GM21737 (cell line): ENCODE measurements around the gene FAM20A.

Experiments used
- ATAC-seq: cut with Tn5 transposase; IDR thresholded peaks from one replicate; pipeline ENCODE4 v1.9.1; 2021; ENCODE audit warnings: mild to moderate bottlenecking, moderate library complexity; ENCODE audit not compliant: unreplicated experiment

Gene FAM20A

DNA sequence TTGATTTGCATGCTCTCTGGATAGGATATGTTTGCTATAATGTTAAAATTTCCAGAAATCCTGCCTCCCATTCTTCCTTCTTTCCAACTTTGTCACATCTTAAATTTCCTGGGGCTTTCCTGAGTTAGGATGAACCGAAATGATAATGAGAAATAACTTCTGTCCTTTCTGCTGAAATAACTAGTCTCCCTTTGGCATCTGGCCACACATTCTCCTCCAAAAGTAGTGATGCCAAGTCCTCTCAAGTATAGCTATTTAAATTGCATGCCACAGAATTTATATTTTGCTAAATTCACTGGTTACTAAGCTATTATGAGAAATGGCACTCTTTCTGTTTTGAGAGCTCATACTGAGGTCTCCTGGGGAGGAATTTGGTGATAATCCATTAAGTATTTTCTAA is 30.6 kb downstream of the FAM20A start:
- no peak for ATAC-seq

DNA sequence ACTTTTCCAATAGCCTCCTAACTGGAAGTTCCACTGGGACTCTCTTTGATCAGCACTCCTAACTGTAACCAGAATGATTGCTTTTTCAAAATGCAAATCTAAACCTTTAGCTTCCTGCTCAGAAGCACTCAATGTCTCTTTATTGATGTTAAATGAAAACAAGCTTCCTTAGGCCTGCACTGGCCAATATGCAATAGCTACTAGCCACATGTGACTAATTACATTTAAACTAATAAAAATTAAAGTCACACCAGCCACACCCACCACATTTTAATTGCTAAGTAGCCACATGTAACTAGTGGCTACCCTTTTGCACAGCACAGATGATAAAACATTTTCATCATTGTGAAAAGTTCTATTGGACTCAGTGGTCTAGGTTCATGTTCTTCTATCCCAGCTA is 31.8 kb downstream of the FAM20A start:
- ATAC-seq, result no peak

DNA sequence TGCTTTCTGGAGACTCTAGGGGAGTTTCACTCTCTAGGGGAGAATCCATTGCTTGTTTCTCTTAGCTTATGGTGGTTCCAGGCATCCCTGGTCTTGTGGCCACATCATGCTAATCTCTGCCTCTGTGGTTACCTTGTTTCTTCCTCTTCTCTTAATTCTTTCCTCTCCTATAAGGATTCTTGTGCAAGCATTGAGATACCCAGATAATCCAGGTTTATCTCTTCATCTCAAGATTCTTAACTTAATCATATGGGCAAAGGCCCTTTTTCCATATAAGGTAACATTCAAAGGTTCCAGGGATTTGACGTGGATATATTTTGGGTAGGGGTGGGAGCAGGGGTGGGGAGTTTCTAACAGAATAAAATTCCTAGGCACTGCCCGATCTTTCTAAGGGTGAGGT is 32.6 kb downstream of the FAM20A start:
- ATAC-seq, result no peak

DNA sequence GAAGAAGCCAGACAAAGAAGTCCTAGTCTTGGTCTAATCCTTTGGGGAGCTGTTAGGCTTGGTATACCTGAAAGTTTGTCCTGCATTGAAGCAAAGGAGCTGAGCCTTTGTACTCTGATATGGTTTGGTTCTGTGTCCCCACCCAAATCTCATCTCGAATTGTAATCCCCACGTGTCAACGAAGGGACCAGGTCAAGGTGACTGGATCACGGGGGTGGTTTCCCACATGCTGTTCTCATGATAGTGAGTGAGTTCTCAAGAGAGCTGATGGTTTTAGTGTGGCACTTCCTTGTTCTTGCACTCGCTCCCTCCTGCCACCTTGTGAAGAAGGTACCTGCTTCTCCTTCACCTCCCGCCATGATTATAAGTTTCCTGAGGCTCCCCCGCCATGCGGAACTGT is 33.6 kb downstream of the FAM20A start:
- ATAC-seq, result no peak

DNA sequence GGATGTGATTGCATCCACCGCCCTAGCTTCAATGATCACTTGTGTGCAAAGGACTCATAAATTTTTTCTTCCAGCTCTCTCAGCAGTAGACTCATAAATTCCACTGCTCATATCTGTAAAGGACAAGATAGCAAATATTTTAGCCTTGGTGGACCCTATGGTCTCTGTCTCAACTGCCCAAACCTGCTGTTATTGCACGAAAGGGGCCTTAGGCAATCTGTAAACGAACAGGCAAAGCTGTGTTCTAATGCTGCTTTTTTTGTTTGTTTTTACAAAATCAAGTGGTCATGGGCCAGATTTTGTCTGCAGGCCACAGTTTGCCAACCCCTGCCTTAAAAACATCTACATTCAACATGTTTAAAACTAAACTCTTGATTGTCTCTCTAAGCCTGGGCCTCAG is 34.1 kb downstream of the FAM20A start:
- ATAC-seq, result no peak

DNA sequence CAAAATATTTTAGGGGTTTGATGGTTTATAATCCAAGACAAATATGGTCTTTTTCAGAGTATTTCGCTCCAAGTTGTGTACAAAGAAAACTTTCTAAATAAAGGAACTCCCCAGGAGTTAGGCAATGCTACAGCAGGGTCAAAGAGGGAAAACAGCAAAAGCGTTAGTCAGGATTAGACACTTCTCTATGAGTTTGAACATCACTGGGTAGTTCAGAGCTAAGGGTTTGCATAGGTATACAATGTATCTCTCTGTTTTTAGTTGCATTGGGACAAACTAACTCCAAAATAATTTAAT is 34.8 kb downstream of the FAM20A start:
- no peak for ATAC-seq

DNA sequence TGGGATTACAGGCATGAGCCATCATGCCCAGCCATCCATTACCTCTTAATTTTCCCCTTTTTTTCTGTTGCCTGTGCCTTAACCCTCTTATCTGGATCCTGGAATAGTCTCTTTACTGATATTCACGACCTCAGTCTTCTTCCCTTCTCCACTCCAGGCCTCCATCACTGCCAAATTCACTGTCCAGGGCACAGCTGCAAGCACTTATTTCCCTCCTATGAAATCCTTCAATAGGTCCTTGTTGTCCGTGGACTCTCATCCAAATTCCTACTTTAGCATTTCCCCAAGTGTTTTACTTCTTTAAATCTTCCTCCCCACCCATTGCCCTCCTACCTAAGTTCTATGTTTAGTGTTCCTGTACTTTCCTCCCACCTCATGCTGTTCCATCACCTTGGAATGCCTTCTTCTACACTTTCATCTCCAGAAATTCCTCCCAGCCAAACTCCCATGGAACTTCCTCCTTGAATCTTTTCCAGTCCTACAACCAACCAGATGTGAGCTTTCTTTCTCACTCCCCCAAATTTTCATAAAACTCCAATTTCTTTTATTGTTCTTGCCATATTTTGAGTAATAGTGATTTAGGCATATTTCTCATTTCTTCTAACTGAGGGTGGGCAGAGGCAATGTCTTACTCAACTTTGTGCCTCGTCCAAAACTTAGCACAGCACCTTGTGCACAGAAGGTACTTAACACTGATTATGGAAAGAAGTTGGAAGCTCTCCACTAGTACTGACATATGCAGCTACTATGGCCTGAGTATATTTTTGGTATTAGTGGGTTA is 35.3 kb downstream of the FAM20A start:
- ATAC-seq, result no peak

DNA sequence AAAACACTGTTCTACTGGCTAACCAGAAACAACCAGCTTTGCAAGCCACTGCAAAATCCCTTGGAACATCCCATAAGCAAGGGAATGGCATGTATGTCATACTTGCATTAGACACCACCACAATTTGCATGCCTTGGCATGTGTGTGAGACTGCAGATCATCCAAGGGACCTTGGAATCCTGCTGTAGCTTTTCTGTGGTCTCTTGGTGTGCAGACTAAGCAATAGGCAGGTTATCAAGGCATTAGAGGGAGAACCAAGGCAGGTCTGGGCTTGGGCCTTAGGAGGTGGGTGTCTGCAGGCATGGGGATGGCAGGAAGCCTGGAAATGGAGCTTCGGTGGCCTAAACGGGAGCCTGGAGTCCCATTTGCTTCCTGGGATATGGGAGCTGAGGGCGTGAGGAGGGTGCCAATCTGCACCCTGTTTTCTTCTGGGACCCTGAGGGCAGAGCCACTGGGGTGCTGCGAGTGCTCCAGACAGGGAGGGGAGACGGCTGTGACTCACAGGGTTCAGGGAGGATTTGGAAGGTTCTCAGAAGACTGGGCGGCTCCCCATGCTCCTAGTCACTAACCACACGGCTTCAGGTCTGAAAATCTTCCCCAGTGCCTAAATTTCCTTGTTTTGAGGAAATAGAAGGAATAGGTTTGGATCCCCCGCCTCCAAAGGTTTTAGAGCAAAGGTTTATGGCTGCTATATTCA is 36.6 kb downstream of the FAM20A start:
- no peak for ATAC-seq

DNA sequence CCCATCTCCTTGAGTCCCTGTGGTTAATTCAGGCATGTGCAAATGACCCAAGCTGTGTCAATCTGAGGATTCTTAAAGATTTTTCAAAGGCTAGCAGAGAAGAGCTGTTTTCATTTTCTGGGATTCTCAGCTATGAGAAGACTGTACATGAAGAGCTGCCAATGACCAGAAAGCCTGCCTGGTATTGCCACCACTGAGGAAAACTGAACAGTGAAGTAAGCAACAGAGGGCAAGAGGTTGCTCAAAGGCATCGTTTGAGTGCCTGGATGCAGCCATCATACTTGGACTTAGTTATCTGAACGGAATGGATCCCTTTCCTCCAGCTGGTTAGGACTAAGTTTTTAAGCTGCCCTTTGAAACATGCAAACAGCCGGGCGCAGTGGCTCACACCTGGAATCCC is 38.4 kb downstream of the FAM20A start:
- ATAC-seq, result no peak

DNA sequence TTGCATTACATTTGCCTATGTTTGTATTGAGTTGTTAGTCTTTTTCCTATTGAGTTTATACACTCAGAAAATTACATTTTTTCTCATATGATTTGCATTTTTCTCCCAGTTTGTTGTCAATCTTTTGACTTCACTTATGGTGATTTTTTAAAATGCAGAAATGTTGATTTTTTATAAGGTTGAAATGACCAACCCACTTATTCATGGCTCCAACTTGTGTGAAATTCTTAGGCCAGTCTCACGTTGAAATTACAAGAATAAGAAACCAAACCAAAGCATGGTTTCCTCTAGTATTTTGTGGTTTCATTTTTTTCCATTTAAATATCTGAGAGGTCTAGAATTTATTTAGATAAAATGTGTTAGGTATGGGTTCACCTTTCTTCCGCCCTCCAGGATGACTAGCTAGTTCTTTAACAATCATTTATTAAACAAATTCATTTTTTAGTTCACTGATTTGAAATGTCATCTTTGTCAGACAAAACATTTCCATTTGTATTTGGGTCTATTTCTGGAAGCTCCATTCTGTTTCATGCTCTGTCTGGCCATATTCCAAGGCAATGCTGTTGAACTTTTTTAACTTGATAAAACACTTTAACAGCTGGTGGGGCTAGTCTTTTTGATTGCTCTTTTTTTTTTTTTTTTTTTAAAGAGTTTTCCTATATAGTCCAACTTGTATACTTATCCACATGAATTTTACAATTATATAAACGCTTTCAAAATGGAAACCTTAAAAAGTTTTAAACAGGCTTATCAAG is 40.0 kb downstream of the FAM20A start:
- ATAC-seq, result no peak

DNA sequence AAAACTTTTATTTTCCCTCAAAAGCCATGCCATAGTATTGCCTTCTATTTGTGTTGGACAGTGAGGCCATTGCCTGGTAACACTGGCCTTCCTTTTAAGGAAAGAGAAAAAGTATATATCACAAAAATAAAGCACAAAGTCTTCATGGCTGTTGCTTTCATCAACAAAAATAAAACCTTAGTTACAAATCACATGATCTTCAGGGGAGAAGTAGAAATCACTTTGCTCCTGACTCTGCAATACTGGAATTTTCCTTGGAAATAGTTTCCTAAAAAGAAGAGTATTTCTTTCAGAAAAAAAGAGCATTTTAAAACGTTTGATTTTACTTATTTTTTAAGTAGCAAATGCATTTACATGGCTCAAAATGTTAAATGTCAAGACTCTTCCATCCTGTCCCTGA is 41.9 kb downstream of the FAM20A start:
- no peak for ATAC-seq

DNA sequence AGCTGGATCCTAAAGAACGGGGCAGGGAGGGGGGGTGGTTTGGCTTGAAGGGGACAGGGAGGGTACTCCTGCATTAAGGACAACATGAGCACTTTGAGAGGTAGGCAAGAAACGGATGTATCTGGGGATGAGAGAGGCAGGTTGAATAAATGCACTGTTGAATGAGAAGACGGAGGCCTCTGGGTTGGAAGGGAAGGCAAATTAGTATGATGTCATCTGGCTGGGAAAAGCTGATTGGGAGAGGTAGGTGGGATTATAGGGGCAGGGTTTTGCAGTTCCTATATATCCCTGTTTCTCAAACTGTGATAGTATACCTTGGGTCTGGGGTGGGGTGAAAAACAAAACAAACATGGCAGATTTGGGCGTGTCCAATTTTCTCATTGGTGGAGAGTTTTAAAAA is 44.6 kb downstream of the FAM20A start:
- ATAC-seq, result no peak

DNA sequence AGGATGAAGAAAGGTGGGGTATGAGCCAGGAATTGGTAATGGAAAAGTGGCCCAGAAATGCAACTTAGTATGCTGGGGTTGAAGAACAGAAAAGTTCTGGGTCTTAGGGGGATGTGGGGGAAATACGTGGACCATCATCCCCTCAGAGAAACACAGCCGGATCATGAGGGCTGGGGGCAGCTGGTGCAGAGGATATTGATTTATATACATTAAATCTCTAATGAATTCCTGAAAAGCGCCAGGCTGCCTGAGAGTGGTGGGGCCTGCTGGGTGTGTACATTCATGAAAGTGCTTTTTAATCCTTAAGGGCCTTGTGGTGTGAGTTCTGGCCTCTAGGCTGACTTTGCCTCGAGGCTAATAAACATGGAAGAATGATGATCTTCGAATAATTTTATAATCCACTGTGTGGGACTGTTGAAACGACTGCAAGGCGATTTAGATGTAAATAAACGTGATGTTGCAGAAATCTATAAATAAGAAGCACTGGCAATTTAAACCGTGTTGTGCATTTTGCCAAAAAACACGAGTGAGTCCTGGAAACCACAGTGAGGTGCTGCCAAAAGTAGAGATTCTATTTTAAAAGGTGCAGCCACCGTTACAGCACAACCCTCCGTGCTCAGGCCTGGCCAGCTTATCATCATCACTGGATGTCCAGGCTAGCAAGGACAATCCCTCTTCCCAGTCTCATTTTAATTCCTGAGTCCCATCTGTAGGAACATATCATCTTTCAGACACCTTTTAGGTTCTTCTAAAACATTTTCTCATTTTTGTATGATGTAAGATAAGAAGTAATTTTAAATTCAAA is 56.9 kb downstream of the FAM20A start:
- no peak for ATAC-seq

DNA sequence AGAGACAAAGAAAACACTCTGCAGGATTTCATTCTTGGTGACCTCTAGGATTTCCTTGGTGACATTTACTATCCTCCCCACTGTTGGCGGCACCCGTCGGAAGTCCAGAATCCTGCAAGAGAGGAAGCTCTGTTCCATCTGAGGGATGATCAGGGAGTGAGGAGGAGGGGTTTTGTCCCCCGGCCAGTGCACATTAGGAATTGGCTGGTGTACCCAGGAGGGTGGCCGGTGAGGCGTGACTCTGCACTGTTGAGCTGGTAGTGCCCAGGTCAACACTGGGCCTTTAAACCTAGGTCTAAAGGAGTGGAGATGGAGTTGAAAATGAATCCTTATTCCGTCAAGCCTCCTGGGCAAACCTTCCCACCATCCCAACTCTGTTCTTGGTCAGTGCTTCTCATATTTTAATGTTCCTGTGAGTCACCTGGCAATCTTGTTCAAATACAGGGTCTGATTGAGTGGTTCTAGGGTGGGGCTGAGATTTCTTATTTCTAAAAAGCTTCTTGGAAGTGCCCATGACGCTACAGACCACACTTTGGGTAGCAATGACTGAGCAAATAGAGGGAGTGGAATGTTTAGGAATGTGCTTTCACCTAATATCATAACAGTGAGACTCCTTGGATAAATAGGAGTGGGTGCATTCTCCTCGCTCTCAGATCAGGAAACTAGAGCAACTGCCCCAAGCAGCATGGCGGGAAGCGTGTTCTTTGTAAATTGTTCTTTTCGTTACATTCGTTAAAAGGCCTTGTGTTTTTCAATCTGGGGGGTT is 58.3 kb downstream of the FAM20A start:
- no peak for ATAC-seq

DNA sequence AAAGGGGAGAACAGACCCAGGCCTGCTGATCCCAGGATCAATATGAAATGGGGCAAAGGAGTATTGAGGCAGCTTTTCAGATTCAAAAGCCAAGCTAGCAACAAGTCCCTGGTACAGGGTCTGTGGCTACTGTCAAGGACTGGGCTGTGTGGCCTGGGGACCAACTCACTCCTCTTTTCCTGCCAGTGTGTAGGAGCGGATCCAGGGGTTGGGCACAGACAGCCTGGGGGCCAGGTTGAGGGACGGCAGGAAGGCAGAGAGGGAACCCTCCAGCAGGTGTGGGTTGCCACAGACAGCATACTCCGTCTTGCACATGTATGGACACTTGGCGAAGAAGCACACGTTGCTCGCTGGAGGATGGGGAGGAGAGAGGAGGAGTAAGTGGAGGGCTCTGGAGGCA is 59.4 kb downstream of the FAM20A start:
- no peak for ATAC-seq

DNA sequence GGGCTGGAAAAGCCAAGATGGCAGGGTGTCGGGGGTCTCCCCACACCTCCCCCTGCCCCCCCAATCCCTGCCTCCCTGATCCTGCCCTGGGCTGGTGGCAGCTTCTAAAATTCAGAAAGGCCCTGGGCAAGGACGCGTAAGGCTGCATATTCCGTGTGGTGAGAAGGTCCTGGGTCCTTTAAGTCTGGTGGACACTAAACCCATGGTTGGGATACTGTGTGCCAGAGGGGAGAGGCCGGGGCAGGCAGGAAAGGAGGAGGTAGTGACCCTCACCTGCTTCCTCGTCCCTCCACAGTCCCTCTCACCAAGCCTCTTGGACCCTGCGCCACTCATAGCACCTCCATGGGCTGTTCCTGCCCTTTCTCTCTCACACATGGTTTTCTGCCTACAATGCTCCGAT is 60.2 kb downstream of the FAM20A start:
- no peak for ATAC-seq

DNA sequence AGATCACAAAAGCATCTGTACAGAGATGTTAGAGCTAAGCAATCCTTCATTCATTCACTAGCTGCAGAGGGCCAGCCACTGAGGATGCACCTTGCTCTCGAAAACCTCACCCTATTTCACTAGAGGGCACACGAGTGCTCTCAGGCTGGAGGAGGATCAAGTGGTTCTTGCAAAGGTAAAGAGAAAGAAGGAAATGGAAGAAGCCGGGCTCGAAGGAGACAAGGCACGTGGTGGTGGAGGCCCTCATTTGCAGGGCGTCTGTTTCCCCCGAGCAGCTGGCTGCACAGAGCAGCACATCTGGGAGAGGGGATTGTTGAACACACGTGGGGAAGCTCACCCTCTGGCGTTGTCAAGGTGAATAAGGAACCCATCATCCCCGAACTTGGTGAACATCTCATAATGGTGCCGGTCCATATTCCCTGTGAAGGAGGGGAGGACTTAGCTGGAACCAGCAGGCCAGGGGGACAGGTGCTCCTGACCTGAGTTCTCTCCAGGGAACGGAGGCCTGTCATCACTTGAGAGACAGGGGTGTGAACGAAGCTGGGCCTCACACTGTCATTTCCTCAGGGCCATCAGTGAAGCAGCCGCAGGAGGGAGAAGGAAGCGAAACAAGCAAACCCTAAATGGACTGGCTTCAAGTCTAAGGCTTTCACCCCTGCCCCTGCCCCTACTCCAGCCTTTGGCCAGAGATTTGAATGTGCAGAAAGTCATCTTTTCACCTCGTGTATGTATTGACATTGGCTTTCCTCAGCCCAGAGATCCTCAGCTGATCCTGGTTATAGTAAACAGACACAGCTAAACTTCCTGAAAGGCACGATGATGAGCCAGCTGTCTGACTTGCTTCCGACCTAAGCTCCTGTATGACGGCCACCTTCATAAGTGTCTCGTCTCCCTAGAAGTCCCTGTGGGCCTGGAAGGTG is 61.4 kb downstream of the FAM20A start:
- no peak for ATAC-seq

DNA sequence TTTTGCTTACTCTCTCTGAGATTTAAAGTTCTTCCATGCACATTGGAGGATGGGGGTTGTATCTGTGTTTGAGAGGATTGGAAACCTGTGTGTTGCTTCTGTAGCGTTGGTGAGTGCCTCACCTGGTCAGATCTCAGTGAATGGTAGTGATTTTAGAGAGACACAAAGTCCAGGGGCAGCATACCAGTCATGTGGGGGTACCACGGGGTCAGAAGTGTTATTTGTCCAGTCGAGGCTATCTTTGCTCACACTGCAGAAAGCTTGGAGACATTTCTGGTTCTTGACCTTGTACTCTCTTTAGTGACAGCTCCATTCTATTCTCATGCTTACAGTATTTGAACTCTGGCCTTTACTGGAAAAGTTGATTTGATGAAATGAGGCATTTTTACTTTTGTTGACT is 65.2 kb downstream of the FAM20A start:
- no peak for ATAC-seq

DNA sequence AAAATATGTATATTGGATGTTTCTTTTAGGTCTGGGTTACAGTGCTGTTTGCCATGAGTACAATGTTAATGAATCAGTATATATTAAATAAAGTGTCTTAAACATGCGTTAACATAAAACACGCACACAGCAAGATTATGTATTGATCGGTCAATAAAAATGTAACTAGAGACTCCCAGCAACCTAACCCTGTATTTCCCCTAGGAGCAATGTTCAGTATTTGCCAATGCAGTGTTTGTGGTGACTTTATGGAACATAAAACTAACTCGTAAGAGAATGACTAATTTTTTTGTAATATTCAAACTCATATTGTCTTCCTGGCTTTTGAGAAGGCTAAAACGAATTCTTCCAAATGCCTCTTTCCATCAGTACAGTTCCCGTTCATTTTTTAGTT is 66.5 kb downstream of the FAM20A start:
- ATAC-seq, result no peak
